KG1 (cell line): ENCODE data around the gene CLDN25.

Source experiments
- DNase-seq: peaks from one replicate; lab custom pipeline; 2025; lab: John Stamatoyannopoulos, UW

CLDN25 gene

GRCh38 chr11:113808931-113809330 lies 29.3 kb downstream of the CLDN25 start:
- DNase-seq, result no peak

- DNase-seq, result no peak
These were observed 34.6 kb downstream of the CLDN25 start for GRCh38 chr11:113814181-113814580.

- DNase-seq, result no peak
These were observed 37.6 kb downstream of the CLDN25 start for GRCh38 chr11:113817162-113817561.

- no peak for DNase-seq
These were observed 38.0 kb downstream of the CLDN25 start for GRCh38 chr11:113817626-113818025.

GRCh38 chr11:113818426-113818825 lies 38.8 kb downstream of the CLDN25 start:
- no peak for DNase-seq

GRCh38 chr11:113827477-113827876 lies 47.9 kb downstream of the CLDN25 start:
- DNase-seq, result no peak

GRCh38 chr11:113828191-113828590 lies 48.6 kb downstream of the CLDN25 start:
- no peak for DNase-seq

- no peak for DNase-seq
These were observed 50.2 kb downstream of the CLDN25 start for GRCh38 chr11:113829751-113830150.
